Activated T-cell treated with anti-CD3 and anti-CD28 coated beads for 24 hours (primary cell): ENCODE results near the gene BBLN.

Experiments used
- DNase-seq: peaks from one replicate; pipeline ENCODE4 v3.0.0-alpha.2; 2020; ENCODE audit warnings: low read depth

Gene BBLN

GRCh38 chr9:128191406-128192046 lies 31.5 kb downstream of the BBLN start, which contains the start of gene CIZ1:
CIZ1 (minus strand) TSS chr9:128191572; CDS start chr9:128190857, 715 bp downstream.
- DNase-seq, result peak; percentile 63

DNA sequence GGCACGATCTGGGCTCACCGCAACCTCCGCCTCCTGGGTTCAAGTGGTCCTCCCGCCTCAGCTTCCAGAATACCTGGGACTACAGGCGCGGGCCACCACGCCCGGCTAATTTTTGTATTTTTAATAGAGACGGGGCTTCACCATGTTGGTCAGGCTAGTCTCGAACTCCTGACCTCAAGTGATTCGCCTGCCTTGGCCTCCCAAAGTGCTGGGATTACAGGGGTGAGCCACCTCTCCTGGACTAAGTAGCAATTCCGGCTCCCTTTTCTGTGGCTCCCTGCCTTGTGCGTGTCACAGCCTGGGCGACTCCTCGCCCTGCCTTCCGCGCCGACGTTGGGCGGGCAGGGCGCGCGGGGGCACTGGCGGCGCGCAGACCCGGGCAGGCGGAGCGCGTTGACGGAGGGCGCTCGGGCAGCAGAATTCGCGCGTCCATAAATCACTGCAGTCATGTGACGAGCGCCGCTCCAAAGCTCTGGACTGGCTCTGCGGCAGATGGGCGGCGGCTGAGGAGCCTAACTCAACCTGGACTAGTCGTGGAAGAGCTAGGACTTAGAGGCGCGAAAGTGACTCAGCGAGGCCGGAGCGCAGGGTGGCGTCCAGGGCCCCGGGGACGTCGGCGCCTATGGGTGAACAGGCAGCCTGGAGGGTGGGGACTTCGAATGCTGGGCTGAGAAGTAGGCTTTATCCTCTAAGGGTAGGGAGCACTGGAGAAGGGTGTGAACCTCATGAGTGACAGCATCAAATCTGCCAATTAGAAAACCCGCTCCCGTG lies 32.7 kb downstream of the BBLN start:
- peak; percentile 48 for DNase-seq

GRCh38 chr9:128193469-128194096 lies 33.5 kb downstream of the BBLN start:
- no peak for DNase-seq

DNA sequence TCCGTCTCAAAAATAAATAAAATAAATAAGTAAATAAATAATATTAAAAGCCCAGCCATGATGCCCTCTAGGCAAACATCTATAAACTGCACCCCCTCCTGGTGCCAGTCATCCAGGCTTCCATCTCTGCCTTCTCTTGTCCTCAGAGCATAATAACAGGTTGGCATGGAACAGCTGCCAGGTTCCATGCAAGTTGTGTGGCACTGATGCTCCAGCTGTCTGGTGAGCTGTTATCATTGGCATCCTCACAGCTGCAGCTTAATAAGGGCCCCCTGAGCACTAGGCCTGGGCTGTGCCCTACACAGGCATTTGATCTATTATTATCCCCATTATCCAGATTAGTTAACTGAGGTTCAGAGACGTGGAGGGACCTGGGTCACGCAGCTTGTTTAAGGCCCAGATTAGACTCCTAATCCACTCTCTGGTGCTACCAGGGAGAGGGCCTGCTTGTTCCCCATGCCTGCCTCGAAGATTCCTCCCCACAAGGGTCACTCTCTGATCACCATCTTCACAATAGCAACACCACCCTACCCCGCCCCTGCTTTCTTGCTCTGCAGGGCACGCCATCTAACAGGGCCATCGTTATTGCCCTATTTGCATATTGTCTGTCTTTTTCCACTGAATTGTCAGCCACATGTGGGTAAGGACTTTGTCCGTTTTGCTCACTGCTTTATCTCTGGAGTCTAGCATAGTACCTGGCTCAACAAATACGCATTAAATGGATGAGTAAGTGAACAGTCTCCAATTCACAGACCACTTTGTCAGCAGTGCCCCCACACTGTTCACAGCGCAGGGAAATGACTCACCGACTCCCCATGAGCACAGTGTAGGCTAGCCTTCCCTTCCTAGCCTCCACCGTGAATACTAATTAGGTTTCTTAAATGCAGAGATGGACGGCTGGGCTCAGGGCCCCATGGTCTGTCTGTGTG lies 41.6 kb downstream of the BBLN start:
- no peak for DNase-seq

DNA sequence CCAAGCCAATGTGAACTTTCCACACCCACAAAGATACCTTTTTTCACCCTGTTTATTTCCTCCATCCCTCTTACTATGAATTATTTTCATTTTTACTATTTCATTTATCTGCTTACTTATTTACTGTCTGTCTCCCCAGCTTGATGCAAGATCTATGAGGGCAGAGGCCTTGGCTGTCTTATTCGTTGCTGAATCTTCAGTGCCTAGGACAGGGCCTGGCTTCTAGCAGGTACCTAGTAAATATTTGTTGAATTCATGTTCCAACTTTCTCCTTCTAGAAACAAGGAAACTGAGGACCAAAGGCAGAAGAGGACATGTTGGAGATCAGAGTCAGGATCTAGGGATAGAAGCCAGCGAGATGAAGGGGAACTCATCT lies 42.6 kb downstream of the BBLN start:
- DNase-seq, result no peak

DNA sequence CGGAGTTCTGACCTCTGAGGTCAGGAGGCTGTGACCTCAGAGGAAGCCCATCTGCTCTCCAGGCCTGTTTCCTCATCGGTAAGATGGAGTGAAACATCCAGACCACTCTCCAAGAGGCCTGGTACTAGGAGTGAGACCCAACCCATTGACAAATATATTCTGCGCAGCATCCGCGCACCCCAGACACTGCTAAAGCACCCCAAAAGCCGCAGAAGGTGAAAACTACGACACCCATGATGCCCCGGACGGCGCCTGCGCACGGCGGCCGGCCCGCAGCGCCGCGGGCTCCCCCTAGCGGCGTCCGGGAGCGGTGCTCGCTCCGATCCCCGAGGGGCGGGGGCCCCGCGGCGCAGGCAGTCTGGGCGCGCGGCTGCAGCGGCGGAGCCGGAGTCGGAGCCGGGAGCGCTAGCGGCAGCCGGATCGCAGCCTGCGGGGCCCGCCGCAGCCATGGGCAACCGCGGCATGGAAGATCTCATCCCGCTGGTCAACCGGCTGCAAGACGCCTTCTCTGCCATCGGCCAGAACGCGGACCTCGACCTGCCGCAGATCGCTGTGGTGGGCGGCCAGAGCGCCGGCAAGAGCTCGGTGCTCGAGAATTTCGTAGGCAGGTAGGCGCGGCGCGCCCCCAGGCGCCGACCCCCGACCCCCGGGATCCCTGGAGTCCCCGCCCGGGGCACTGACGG lies 43.1 kb downstream of the BBLN start, which contains the start of gene DNM1:
TSS of gene DNM1 (plus strand) at position 356 of the 683 bp plus-strand sequence. CDS start at position 448, 92 bp downstream.
- DNase-seq, result peak; percentile 61

- DNase-seq, result no peak
Measured at GRCh38 chr9:128203707-128204551, 43.9 kb downstream of the BBLN start.

GRCh38 chr9:128204858-128205257 lies 44.8 kb downstream of the BBLN start:
- no peak for DNase-seq

GRCh38 chr9:128205296-128205944 lies 45.4 kb downstream of the BBLN start:
- DNase-seq, result no peak

DNA sequence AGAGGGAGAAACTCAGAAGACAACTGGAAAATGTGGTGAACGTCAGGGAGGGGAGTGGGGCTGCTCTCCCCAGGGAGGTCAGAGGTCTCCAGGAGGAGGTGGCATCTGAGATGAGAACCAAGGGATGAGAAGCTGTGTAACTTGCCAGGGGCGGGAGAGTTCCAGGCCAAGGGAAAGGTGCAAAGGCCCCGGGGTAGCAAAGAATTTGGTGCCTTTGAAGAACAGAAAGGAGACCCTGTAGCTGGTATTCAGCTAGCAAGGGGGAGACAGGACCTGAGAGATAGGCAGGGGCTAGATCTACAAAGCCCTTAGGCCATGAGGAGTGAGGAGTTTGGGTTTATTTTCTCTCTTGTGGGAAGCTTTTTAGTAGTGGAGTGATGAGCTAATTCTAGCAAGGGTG lies 46.4 kb downstream of the BBLN start:
- no peak for DNase-seq

DNA sequence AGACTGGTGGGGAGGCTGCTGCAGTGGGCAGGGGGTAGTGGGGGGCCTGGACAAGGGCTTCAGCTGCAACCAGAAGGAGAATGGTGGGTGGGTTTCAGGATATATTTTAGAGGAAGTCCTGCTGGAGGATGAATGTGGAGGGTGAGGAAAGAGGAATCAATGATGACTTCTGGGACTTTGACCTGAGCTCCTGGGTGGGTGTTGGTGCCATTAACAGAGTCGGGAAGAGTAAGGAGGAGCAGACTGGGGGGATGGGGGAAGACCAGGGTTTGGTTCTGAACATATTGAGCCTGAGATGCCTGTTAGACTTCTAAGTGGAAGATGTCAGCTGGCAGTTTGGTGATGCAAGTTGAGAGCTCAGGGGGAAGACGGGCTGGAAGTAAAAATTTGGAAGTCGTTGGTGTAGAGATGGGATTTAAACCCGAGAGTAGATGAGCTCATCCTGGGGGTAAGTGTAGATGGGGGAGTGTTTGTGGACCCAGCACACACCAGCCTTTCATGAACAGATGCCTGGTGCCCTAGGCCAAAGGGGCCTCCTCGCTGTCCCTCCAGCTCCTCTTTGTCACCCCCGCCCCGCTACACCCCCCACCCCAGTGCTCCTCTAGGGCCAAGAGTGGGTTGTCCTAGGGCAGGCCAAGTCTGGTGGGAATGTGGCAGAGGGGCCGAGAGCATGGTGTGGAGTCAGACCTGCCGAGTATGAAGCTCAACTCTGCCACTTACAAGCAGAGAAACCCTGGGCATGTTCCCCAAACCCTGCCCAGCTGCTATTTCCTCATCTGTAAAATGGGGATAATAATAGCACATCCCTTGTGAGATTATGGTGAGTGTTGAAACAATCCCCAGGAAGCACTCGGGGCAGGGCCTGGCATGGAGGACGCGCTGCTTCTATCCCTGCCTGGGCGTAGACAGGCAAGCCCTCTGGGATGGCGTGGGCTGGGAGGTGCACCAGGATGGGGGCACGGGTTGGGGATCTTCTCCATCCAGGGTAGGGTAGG lies 47.1 kb downstream of the BBLN start:
- no peak for DNase-seq

- DNase-seq, result no peak
Measured at GRCh38 chr9:128208386-128208785, 48.3 kb downstream of the BBLN start.

- DNase-seq, result no peak
Measured at GRCh38 chr9:128208946-128209669, 49.0 kb downstream of the BBLN start.

DNA sequence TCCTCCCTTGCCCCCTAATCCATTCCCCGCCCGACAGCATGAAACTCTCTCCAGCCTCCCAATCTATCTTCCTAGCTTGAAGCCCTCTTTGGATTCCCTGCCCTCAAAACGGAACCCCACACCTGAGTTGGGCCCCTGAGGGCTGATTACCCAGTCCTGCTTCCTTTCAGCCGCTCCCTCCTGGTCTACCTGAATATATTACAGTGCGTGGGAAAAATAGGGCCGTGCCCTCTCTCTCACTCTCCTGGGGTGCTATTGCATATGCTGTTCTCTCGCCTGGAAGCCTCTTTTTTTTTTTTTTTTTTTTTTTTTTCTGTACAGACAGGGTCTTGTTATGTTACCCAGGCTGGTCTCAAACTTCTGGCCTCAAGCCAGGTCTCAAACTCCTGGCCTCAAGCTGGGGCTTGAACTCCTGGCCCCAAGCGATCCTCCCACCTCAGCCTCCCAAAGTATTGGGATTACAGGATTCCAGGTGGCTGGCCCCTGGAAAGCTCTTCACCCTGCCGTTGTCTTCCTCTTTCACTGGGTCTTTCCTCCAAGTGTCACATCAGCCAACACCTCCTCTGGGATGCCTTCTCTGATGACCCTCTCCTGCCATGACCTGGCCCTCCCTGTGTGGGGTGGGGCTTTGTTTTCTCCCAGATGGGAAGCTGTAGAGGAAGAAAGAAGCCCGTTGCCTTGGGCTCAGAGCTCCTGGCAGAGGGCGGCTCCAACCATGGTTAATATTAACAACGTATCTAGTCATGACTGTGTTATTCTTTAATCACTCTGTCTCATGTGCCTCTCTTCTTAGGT lies 51.3 kb downstream of the BBLN start:
- DNase-seq, result no peak

DNA sequence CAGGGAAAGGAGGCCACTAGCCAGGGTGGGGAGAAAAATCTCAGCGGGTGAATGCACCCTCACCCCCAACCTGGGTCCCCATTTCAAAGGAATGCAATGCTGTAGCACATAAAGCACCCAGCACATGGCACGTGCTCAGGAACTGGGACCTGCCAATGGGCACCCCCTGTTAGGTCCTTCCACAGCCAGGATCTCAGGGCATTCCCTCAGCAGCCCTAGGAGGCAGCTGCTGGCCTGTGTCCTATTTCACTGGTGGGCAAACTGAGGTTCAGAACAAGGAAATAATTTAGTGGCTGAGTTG lies 51.9 kb downstream of the BBLN start:
- DNase-seq, result no peak
